Activated T-helper 1 cell treated with anti-CD3 and anti-CD28 coated beads, Interleukin-12 subunit alpha, Interleukin-12 subunit beta, Interleukin-2, Interleukin-4 antibody, amounts not matched to agents 30 ng/mL and 10 ng/mL and 1 ng/mL, durations not matched to agents 14 hours and 24 hours and 36 hours (primary cell): ENCODE data around the gene CACNA1H. TPM values are rescaled to one million over a fixed set of nuclear protein-coding genes. Genes with fewer than 3 reads are reported as not detected.

Source experiments
- DNase-seq: peaks from one replicate; pipeline ENCODE4 v3.0.0; 2021; ENCODE audit warnings: low spot score
- H3K27ac Mint-ChIP-seq: one replicate; pipeline ENCODE4 v1.8.0; 2021; ENCODE audit warnings: mild to moderate bottlenecking, mixed read lengths
- H3K27me3 Mint-ChIP-seq: one replicate; pipeline ENCODE4 v1.8.0; 2022; ENCODE audit warnings: mild to moderate bottlenecking, moderate library complexity, mixed read lengths; ENCODE audit not compliant: insufficient read depth
- H3K36me3 Mint-ChIP-seq: one replicate; pipeline ENCODE4 v1.8.0; 2021; ENCODE audit warnings: low read depth, mixed read lengths
- H3K4me1 Mint-ChIP-seq: one replicate; pipeline ENCODE4 v1.8.0; 2021; ENCODE audit warnings: low read depth, mixed read lengths
- H3K4me3 Mint-ChIP-seq: one replicate; pipeline ENCODE4 v1.8.0; 2021; ENCODE audit warnings: mild to moderate bottlenecking, moderate library complexity, mixed read lengths
- H3K9me3 Mint-ChIP-seq: one replicate; pipeline ENCODE4 v1.8.0; 2021; ENCODE audit warnings: mixed read lengths
- intact Hi-C: fragments of 100-400 bp; cut with micrococcal nuclease; formaldehyde crosslinking; loops from one replicate; pipeline ENCODE4 v1.15.1; 2024
- total RNA-seq: library from RNA; stranded (reverse); gene quantifications from 2 replicates; pipeline ENCODE4 v1.2.3, GENCODE V29; 2022

Gene CACNA1H
- total RNA-seq, 1 donor from 2014 or later, result 0.18 TPM

- Mint-ChIP-seq H3K9me3 (no peaks in the 10 kb centered on the region), H3K27me3 (no peaks in the 10 kb centered on the region), H3K4me3 (no peak overlapping the region), H3K27ac (no peak overlapping the region), H3K36me3 (no peaks in the 10 kb centered on the region), H3K4me1 (no peaks in the 10 kb centered on the region)
- intact Hi-C loops, result no loop called here
- DNase-seq, result no peak
These were observed 19.0 kb downstream of the CACNA1H start for GRCh38 chr16:1171854-1172428.

- Mint-ChIP-seq H3K9me3 (no peaks in the 10 kb centered on the region), H3K27ac (no peak overlapping the region), H3K4me3 (no peak overlapping the region), H3K36me3 (no peaks in the 10 kb centered on the region), H3K4me1 (no peaks in the 10 kb centered on the region), H3K27me3 (no peaks in the 10 kb centered on the region)
- intact Hi-C loops, result no loop called here
- DNase-seq, result no peak
These were observed 19.7 kb downstream of the CACNA1H start for GRCh38 chr16:1172651-1173050.

- Mint-ChIP-seq H3K9me3 (no peaks in the 10 kb centered on the region), H3K4me3 (no peak overlapping the region), H3K27me3 (no peaks in the 10 kb centered on the region), H3K27ac (no peak overlapping the region), H3K36me3 (no peaks in the 10 kb centered on the region), H3K4me1 (no peaks in the 10 kb centered on the region)
- no peak for DNase-seq
- intact Hi-C loops, result no loop called here
These were observed 21.0 kb downstream of the CACNA1H start for GRCh38 chr16:1173788-1174451.

GRCh38 chr16:1174477-1175357 is 21.8 kb downstream of the CACNA1H start:
- no peaks in the 10 kb centered on the region for H3K36me3 Mint-ChIP-seq
- no peaks in the 10 kb centered on the region for H3K9me3 Mint-ChIP-seq
- DNase-seq, result no peak
- H3K27ac Mint-ChIP-seq, result no peak overlapping the region
- H3K27me3 Mint-ChIP-seq, result no peaks in the 10 kb centered on the region
- H3K4me1 Mint-ChIP-seq, result no peaks in the 10 kb centered on the region
- intact Hi-C loops, result no loop called here
- H3K4me3 Mint-ChIP-seq, result no peak overlapping the region

GRCh38 chr16:1175566-1176279 is 22.8 kb downstream of the CACNA1H start:
- Mint-ChIP-seq H3K36me3 (no peaks in the 10 kb centered on the region), H3K27me3 (no peaks in the 10 kb centered on the region), H3K4me3 (no peak overlapping the region), H3K4me1 (no peaks in the 10 kb centered on the region), H3K9me3 (no peaks in the 10 kb centered on the region), H3K27ac (no peak overlapping the region)
- intact Hi-C loops, result no loop called here
- no peak for DNase-seq

- DNase-seq, result no peak
- H3K4me3 Mint-ChIP-seq, result no peak overlapping the region
- H3K4me1 Mint-ChIP-seq, result no peaks in the 10 kb centered on the region
- no peaks in the 10 kb centered on the region for H3K9me3 Mint-ChIP-seq
- no peaks in the 10 kb centered on the region for H3K27me3 Mint-ChIP-seq
- intact Hi-C loops, result no loop called here
- H3K27ac Mint-ChIP-seq, result no peak overlapping the region
- no peaks in the 10 kb centered on the region for H3K36me3 Mint-ChIP-seq
These were observed 23.5 kb downstream of the CACNA1H start for GRCh38 chr16:1176280-1176897.

GRCh38 chr16:1177053-1177452 is 24.1 kb downstream of the CACNA1H start:
- no peak for DNase-seq
- H3K27me3 Mint-ChIP-seq, result no peaks in the 10 kb centered on the region
- H3K4me3 Mint-ChIP-seq, result no peak overlapping the region
- intact Hi-C loops, result no loop called here
- H3K9me3 Mint-ChIP-seq, result no peaks in the 10 kb centered on the region
- no peaks in the 10 kb centered on the region for H3K4me1 Mint-ChIP-seq
- no peak overlapping the region for H3K27ac Mint-ChIP-seq
- H3K36me3 Mint-ChIP-seq, result no peaks in the 10 kb centered on the region

- H3K4me3 Mint-ChIP-seq, result no peak overlapping the region
- no peak overlapping the region for H3K27ac Mint-ChIP-seq
- no peaks in the 10 kb centered on the region for H3K4me1 Mint-ChIP-seq
- no peak for DNase-seq
- no peaks in the 10 kb centered on the region for H3K27me3 Mint-ChIP-seq
- no peaks in the 10 kb centered on the region for H3K36me3 Mint-ChIP-seq
- intact Hi-C loops, result no loop called here
- H3K9me3 Mint-ChIP-seq, result no peaks in the 10 kb centered on the region
These were observed 24.8 kb downstream of the CACNA1H start for GRCh38 chr16:1177750-1178149.

GRCh38 chr16:1178295-1178910 is 25.5 kb downstream of the CACNA1H start:
- Mint-ChIP-seq H3K27ac (no peak overlapping the region), H3K4me3 (no peak overlapping the region), H3K4me1 (no peaks in the 10 kb centered on the region), H3K9me3 (no peaks in the 10 kb centered on the region), H3K27me3 (no peaks in the 10 kb centered on the region), H3K36me3 (no peaks in the 10 kb centered on the region)
- no peak for DNase-seq
- intact Hi-C loops, result no loop called here

- H3K4me3 Mint-ChIP-seq, result no peak overlapping the region
- H3K9me3 Mint-ChIP-seq, result no peaks in the 10 kb centered on the region
- no peak overlapping the region for H3K27ac Mint-ChIP-seq
- no peaks in the 10 kb centered on the region for H3K36me3 Mint-ChIP-seq
- intact Hi-C loops, result no loop called here
- no peaks in the 10 kb centered on the region for H3K4me1 Mint-ChIP-seq
- DNase-seq, result no peak
- no peaks in the 10 kb centered on the region for H3K27me3 Mint-ChIP-seq
These were observed 27.9 kb downstream of the CACNA1H start for GRCh38 chr16:1180549-1181403.

GRCh38 chr16:1181404-1182315 is 28.8 kb downstream of the CACNA1H start:
- no peak overlapping the region for H3K4me3 Mint-ChIP-seq
- intact Hi-C loops, result no loop called here
- H3K4me1 Mint-ChIP-seq, result no peaks in the 10 kb centered on the region
- H3K9me3 Mint-ChIP-seq, result no peaks in the 10 kb centered on the region
- no peaks in the 10 kb centered on the region for H3K36me3 Mint-ChIP-seq
- no peak for DNase-seq
- H3K27me3 Mint-ChIP-seq, result no peaks in the 10 kb centered on the region
- no peak overlapping the region for H3K27ac Mint-ChIP-seq
